ENCODE data around the gene ZSCAN32.

Gene ZSCAN32

DNA sequence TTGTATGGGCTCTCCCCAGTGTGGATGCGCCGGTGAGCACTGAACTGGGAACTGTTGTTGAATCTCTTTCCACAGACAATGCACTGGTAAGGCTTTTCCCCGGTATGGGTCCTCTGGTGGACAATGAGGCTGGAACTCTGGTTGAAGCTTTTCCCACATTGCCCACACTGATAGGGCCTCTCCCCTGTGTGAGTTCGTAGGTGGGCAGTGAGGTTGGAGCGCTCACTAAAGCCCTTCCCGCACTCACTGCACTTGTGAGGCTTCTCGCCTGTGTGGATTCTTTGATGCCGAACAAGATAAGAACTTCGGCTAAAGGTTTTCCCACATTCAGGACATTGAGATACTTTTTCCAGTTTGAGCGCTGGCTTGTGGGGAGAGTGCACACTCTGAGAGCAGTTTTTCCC is 17.8 kb downstream of the ZSCAN32 start:
- no peaks in the 10 kb centered on the region for H4K20me1 ChIP-seq (ENCODE audit: insufficient read depth, low read length)
- no peaks in the 10 kb centered on the region for H3K79me2 ChIP-seq (ENCODE audit: insufficient read depth, low read length)
- H3K9me3 ChIP-seq (ENCODE audit: insufficient read depth, low read length, severe bottlenecking) = peaks cover 49% of the 10 kb centered on the region
- H3K4me3 ChIP-seq (ENCODE audit: low read depth in 1 of 2, low read length in 2 of 2) = peak overlapping the region in 1 of 2 experiments; percentile 20; a peak in 1 of 4 replicates
- peaks cover 54% of the 10 kb centered on the region for H3K36me3 ChIP-seq (ENCODE audit: insufficient read depth, low read length)
- no peak overlapping the region for H2AFZ ChIP-seq (ENCODE audit: low read depth, low read length)
- TF ChIP-seq EZH2 (IDR thresholded peaks at IDR 0.05; ENCODE audit: borderline replicate concordance, low read depth, low read length, severe bottlenecking) (no peak), CTCF (IDR thresholded peaks at IDR 0.05; ENCODE audit: borderline replicate concordance, extremely low read depth, low read length, poor library complexity, severe bottlenecking) (peak; percentile 1)
- no peak overlapping the region for H3K4me2 ChIP-seq (ENCODE audit: insufficient read depth, low read length)
- H3K27me3 ChIP-seq (ENCODE audit: insufficient read depth, low read length, poor library complexity) = no peaks in the 10 kb centered on the region
- no peaks in the 10 kb centered on the region for H3K4me1 ChIP-seq (ENCODE audit: insufficient read depth, low read length)
- no peak overlapping the region for H3K9ac ChIP-seq (ENCODE audit: low read depth, low read length)
- H3K27ac ChIP-seq (ENCODE audit: low read length) = no peak overlapping the region
- ATAC-seq (ENCODE audit: insufficient read depth, low read depth) = no peak
- DNase-seq = no peak

- Histone ChIP-seq H3K4me2 (ENCODE audit: insufficient read depth, low read length) (no peak overlapping the region), H3K9me3 (ENCODE audit: insufficient read depth, low read length, severe bottlenecking) (peaks cover 16% of the 10 kb centered on the region), H4K20me1 (ENCODE audit: insufficient read depth, low read length) (no peaks in the 10 kb centered on the region), H2AFZ (ENCODE audit: low read depth, low read length) (no peak overlapping the region), H3K4me3 (ENCODE audit: low read depth in 1 of 2, low read length in 2 of 2) (no peak overlapping the region), H3K4me1 (ENCODE audit: insufficient read depth, low read length) (no peaks in the 10 kb centered on the region), H3K36me3 (ENCODE audit: insufficient read depth, low read length) (peaks cover 15% of the 10 kb centered on the region), H3K9ac (ENCODE audit: low read depth, low read length) (no peak overlapping the region), H3K27ac (ENCODE audit: low read length) (no peak overlapping the region), H3K79me2 (ENCODE audit: insufficient read depth, low read length) (no peaks in the 10 kb centered on the region), H3K27me3 (ENCODE audit: insufficient read depth, low read length, poor library complexity) (no peaks in the 10 kb centered on the region)
- no peak for ATAC-seq (ENCODE audit: insufficient read depth, low read depth)
- TF ChIP-seq CTCF (IDR thresholded peaks at IDR 0.05; ENCODE audit: borderline replicate concordance, extremely low read depth, low read length, poor library complexity, severe bottlenecking) = no peak
- no peak for TF ChIP-seq EZH2 (IDR thresholded peaks at IDR 0.05; ENCODE audit: borderline replicate concordance, low read depth, low read length, severe bottlenecking)
- DNase-seq = no peak
Observed at GRCh38 chr16:3377917-3378316, 22.9 kb downstream of the ZSCAN32 start.

DNA sequence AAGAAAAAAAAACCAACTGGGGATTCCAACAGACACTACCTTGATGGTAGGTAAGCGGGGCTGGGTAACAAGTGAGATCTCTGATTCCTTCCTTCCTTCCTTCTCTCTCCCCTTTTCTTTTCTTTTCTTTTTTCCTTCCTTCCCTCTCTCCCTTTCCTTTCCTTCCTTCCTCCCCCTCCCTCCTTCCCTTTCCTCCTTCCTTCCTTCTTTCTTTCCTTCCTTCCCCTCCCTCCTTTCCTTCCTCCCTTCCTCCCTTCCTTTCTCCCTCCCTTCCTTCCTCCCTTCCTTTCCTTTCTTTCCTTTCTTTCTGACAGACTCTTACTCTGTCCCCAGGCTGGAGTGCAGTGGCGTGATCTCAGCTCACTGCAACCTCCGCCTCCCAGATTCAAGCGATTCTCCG is 25.1 kb downstream of the ZSCAN32 start:
- no peaks in the 10 kb centered on the region for H3K79me2 ChIP-seq (ENCODE audit: insufficient read depth, low read length)
- H3K9ac ChIP-seq (ENCODE audit: low read depth, low read length) = no peak overlapping the region
- no peak overlapping the region for H2AFZ ChIP-seq (ENCODE audit: low read depth, low read length)
- no peaks in the 10 kb centered on the region for H3K9me3 ChIP-seq (ENCODE audit: insufficient read depth, low read length, severe bottlenecking)
- TF ChIP-seq CTCF (IDR thresholded peaks at IDR 0.05; ENCODE audit: borderline replicate concordance, extremely low read depth, low read length, poor library complexity, severe bottlenecking) (no peak), EZH2 (IDR thresholded peaks at IDR 0.05; ENCODE audit: borderline replicate concordance, low read depth, low read length, severe bottlenecking) (no peak)
- H3K4me3 ChIP-seq (ENCODE audit: low read depth in 1 of 2, low read length in 2 of 2) = no peak overlapping the region
- no peaks in the 10 kb centered on the region for H4K20me1 ChIP-seq (ENCODE audit: insufficient read depth, low read length)
- DNase-seq = no peak
- H3K4me2 ChIP-seq (ENCODE audit: insufficient read depth, low read length) = no peak overlapping the region
- no peak for ATAC-seq (ENCODE audit: insufficient read depth, low read depth)
- no peaks in the 10 kb centered on the region for H3K4me1 ChIP-seq (ENCODE audit: insufficient read depth, low read length)
- H3K36me3 ChIP-seq (ENCODE audit: insufficient read depth, low read length) = no peaks in the 10 kb centered on the region
- no peak overlapping the region for H3K27ac ChIP-seq (ENCODE audit: low read length)
- H3K27me3 ChIP-seq (ENCODE audit: insufficient read depth, low read length, poor library complexity) = no peaks in the 10 kb centered on the region

- H3K4me2 ChIP-seq (ENCODE audit: insufficient read depth, low read length) = no peak overlapping the region
- no peak for DNase-seq
- no peaks in the 10 kb centered on the region for H3K9me3 ChIP-seq (ENCODE audit: insufficient read depth, low read length, severe bottlenecking)
- no peak for ATAC-seq (ENCODE audit: insufficient read depth, low read depth)
- H4K20me1 ChIP-seq (ENCODE audit: insufficient read depth, low read length) = no peaks in the 10 kb centered on the region
- no peak overlapping the region for H3K27ac ChIP-seq (ENCODE audit: low read length)
- H3K4me3 ChIP-seq (ENCODE audit: low read depth in 1 of 2, low read length in 2 of 2) = no peak overlapping the region
- H3K36me3 ChIP-seq (ENCODE audit: insufficient read depth, low read length) = no peaks in the 10 kb centered on the region
- H3K9ac ChIP-seq (ENCODE audit: low read depth, low read length) = no peak overlapping the region
- no peak overlapping the region for H2AFZ ChIP-seq (ENCODE audit: low read depth, low read length)
- H3K79me2 ChIP-seq (ENCODE audit: insufficient read depth, low read length) = no peaks in the 10 kb centered on the region
- TF ChIP-seq EZH2 (IDR thresholded peaks at IDR 0.05; ENCODE audit: borderline replicate concordance, low read depth, low read length, severe bottlenecking) (no peak), CTCF (IDR thresholded peaks at IDR 0.05; ENCODE audit: borderline replicate concordance, extremely low read depth, low read length, poor library complexity, severe bottlenecking) (no peak)
- no peaks in the 10 kb centered on the region for H3K4me1 ChIP-seq (ENCODE audit: insufficient read depth, low read length)
- no peaks in the 10 kb centered on the region for H3K27me3 ChIP-seq (ENCODE audit: insufficient read depth, low read length, poor library complexity)
Observed at GRCh38 chr16:3369073-3369472, 31.7 kb downstream of the ZSCAN32 start.
